PFSK-1 (cell line): ENCODE measurements around the gene PRKCE.

Source experiments
- FOXP2 ChIP-seq: optimal IDR thresholded peaks from 2 replicates; pipeline ENCODE3; 2011; ENCODE audit warnings: borderline replicate concordance, control low read depth, inconsistent platforms; ENCODE audit not compliant: insufficient read depth; ENCODE audit errors: extremely low read length, extremely low read depth
- POLR2AphosphoS5 ChIP-seq: IDR thresholded peaks from 2 replicates; pipeline ENCODE4 v1.6.1; 2012; ENCODE audit warnings: low read depth, mild to moderate bottlenecking, control low read depth, low read length, moderate library complexity
- SIN3A ChIP-seq: IDR thresholded peaks from 2 replicates; pipeline ENCODE4 v1.6.1; 2012; ENCODE audit warnings: mild to moderate bottlenecking, low read length, moderate library complexity, borderline replicate concordance; ENCODE audit not compliant: insufficient read depth
- TAF1 ChIP-seq: IDR thresholded peaks from 2 replicates; pipeline ENCODE4 v1.6.1; 2012; ENCODE audit warnings: low read length, control low read depth, borderline replicate concordance; ENCODE audit not compliant: insufficient read depth
- TF ChIP-seq, protein P1 (sequence below), 2 experiments: IDR thresholded peaks; 2 replicates each; pipeline versions ENCODE4 v1.6.1 to v1.8.0; 2011 to 2012; ENCODE audit warnings: low read depth in 2 of 2, low read length in 2 of 2, control low read depth in 1 of 2, inconsistent platforms in 1 of 2, mild to moderate bottlenecking in 1 of 2, moderate library complexity in 1 of 2; ENCODE audit not compliant: insufficient read depth in 1 of 2

Gene PRKCE

DNA sequence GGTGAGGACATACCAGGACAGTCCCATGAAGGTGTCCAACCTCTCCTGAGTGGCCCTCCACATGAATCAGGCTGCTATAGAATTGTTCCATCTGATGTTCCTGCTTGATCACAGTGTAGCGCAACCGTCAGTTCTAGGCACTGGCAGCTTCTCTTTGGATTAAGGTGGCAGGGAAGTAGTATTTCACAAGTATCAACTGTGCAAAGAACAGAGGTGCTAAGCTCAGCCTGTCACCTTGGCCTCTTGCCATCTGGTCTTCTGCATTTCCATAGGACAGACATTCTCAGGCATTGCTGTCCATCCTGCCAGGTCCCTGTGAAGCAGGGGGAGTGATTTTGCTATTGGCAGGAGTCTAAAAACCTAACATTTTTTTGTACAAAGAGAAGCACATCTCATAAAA, 463.5 kb downstream of the PRKCE start:
- TF ChIP-seq POLR2AphosphoS5: no peak

DNA sequence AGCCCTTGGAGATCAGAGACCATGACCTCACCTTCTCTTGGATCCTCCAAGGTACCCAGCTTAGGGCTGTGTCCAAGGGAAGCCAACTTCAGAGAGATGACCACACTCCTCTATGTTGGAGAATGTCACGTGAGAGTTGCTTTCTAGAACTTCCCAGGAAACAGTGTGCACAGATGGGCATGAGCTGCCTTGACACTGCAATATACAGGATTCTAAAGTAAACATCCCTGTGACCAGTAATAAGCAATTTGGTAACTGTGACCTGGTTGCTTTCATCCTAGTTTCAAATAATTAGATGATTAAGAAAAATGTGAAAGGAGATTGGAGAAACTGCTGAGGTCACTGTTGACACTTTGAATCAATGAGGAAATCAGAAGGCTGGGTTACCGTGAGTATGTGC, 464.7 kb downstream of the PRKCE start:
- no peak for TF ChIP-seq POLR2AphosphoS5
- no peak for TF ChIP-seq TAF1
- TF ChIP-seq, protein P1, sequence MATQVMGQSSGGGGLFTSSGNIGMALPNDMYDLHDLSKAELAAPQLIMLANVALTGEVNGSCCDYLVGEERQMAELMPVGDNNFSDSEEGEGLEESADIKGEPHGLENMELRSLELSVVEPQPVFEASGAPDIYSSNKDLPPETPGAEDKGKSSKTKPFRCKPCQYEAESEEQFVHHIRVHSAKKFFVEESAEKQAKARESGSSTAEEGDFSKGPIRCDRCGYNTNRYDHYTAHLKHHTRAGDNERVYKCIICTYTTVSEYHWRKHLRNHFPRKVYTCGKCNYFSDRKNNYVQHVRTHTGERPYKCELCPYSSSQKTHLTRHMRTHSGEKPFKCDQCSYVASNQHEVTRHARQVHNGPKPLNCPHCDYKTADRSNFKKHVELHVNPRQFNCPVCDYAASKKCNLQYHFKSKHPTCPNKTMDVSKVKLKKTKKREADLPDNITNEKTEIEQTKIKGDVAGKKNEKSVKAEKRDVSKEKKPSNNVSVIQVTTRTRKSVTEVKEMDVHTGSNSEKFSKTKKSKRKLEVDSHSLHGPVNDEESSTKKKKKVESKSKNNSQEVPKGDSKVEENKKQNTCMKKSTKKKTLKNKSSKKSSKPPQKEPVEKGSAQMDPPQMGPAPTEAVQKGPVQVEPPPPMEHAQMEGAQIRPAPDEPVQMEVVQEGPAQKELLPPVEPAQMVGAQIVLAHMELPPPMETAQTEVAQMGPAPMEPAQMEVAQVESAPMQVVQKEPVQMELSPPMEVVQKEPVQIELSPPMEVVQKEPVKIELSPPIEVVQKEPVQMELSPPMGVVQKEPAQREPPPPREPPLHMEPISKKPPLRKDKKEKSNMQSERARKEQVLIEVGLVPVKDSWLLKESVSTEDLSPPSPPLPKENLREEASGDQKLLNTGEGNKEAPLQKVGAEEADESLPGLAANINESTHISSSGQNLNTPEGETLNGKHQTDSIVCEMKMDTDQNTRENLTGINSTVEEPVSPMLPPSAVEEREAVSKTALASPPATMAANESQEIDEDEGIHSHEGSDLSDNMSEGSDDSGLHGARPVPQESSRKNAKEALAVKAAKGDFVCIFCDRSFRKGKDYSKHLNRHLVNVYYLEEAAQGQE (IDR thresholded peaks at IDR 0.05; ENCODE audit: insufficient read depth in 1 of 2, low read depth in 2 of 2, low read length in 2 of 2): no peak

DNA sequence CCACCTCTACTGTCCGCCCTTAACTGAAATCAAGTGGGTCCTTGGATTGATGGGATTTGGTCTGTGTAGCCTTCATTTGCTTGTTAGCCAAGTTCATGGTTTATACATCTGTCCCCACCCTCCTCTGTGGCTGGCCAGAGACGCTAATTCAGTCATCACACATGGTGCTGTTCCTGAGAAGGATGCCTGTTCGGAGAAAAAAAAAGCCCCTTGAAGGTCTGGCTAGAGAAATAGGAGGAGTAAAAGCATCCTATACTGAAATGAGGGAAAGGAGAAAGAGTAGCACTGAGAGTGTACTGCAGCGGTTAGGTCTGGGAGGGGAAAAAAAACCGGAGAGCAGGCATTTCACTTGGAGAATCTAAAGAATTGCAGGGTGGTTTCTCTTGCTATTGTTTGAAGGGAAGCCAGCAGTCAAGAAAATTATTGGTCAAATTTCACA, 465.1 kb downstream of the PRKCE start:
- TF ChIP-seq TAF1 (no peak), POLR2AphosphoS5 (no peak), SIN3A (no peak), FOXP2 (no peak)
- TF ChIP-seq, protein P1 (IDR thresholded peaks at IDR 0.05; ENCODE audit: insufficient read depth in 1 of 2, low read depth in 2 of 2, low read length in 2 of 2): no peak

DNA sequence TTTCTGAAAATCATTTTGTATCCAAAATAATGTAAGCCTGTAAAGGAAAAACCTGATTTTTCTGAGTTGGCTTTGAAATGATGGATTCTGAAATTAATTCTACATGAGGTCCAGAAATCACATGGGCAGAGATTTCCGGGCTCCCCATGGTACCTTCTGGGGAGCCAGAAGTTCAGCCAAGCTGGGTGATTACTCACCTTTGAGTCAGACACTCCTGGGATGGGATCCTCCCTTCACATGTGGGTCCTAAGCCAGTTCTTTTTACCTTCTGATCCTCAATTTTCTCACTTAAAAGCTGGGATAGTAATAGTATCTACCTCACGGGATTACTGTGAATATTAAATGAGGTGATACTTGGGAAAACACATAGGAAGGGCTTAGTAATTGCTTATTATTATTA, 465.9 kb downstream of the PRKCE start:
- no peak for TF ChIP-seq FOXP2
- TF ChIP-seq SIN3A: no peak
- no peak for TF ChIP-seq POLR2AphosphoS5
- TF ChIP-seq, protein P1 (IDR thresholded peaks at IDR 0.05; ENCODE audit: insufficient read depth in 1 of 2, low read depth in 2 of 2, low read length in 2 of 2): no peak
- TF ChIP-seq TAF1: no peak

DNA sequence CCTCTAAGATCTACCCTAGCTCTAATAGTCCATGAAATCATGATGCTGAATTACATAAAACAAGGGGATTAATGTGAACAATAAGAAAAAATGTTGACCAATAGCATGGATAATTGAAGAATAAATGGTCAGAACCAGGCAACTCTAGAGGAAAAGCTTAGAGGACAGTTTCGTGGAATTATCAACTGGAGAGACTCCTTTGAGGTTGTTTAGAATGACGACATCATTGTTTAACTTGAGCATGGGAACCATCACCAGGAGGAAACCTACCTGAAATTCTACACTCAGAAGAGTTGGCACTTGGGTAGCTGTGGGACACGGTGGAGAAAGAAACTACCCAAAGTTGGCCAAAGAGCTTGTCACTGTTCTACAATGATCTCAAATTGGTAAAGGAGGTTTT, 466.5 kb downstream of the PRKCE start:
- TF ChIP-seq, protein P1 (IDR thresholded peaks at IDR 0.05; ENCODE audit: insufficient read depth in 1 of 2, low read depth in 2 of 2, low read length in 2 of 2): no peak
- TF ChIP-seq SIN3A (no peak), FOXP2 (no peak), POLR2AphosphoS5 (no peak), TAF1 (no peak)
